ACHN (cell line): ENCODE results near the gene PRSS36.
A peak's percentile ranks its signal among the peaks of the same experiment; 100 is the strongest.

Experiments
- DNase-seq: peaks from one replicate; pipeline ENCODE4 v3.0.0-alpha.2; 2015
- in situ Hi-C: cut with HindIII; loops from 2 replicates; pipeline ENCODE4 v1.10.0; 2017; ENCODE audit warnings: low sequenced_read_pairs, low pct_ligation_motif_present, low pct_unique_long_range_greater_than_20kb

PRSS36 gene

GRCh38 chr16:31131841-31132271 is 18.0 kb downstream of the PRSS36 start:
- in situ Hi-C loops: no loop called here
- DNase-seq: peak; percentile 60

- in situ Hi-C loops: no loop called here
- DNase-seq: no peak
These were observed 18.4 kb downstream of the PRSS36 start for GRCh38 chr16:31131416-31131815.

DNA sequence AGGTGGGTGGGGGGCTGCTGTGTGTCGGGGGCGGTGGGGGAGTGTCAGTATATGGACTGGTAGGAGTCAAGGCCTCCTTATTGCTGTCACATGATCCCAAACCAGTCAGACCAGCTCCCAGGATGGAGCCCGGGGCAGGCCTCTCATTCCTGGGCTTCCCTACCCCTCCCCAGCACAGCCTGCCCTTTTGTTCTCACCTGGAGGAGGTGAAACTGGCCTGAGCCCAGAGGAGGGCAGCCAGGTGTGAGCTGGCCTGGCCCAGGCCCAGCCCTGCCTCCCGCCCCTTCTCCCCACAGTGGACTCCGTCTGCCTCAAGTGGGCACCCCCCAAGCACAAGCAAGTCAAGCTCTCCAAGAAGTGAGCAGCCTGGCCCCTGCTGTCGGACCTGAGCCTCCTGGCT is 19.0 kb downstream of the PRSS36 start:
- DNase-seq: no peak
- in situ Hi-C loops: no loop called here

DNA sequence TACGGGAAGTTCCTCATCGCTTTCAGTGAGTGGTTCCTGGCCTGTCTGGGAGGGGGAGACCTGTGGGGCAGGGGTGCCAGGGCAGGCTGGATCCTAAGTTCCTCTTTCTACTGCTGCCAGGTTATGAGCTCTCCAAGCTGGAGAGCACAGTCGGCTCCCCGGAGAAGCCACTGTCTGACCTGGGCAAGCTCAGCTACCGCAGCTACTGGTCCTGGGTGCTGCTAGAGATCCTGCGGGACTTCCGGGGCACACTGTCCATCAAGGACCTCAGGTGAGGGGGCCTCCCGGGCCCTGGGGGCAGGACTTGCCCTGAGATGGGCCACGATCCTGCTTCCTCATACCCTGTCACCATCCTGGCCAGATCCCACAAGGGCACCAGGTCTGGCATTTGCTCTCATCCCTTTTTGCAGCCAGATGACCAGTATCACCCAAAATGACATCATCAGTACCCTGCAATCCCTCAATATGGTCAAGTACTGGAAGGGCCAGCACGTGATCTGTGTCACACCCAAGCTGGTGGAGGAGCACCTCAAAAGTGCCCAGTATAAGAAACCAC is 19.5 kb downstream of the PRSS36 start:
- no peak for DNase-seq
- in situ Hi-C loops: no loop called here

DNA sequence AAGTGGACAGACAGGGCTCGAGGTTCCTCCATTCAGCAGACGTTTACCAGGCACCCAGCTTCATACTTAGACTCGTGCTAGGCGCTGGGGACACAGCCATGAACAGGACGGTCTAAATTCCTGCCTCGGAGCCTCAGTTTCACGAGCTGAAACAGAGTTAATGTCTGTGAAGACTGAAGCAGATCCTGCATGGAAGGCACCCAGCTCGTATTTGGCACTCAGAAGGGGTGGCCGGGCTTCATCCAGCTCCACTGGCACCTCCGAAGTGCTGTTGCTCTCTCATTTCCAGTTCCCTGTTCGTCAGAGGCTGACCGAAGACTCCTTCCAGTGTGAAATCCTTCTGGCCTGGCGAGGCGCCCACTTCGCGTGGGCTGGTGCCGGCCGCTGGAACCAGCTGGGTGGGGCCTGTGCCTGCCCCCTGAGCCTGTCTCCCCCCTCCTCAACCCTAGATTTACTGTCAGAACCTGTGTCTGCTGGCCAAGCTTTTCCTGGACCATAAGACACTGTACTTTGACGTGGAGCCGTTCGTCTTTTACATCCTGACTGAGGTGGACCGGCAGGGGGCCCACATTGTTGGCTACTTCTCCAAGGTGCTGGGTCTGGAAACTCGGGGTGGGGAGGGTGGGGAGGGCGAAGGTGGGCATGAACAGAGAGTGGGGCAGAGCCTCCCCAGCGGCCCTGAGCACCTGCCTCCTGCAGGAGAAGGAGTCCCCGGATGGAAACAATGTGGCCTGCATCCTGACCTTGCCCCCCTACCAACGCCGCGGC is 20.1 kb downstream of the PRSS36 start:
- no peak for DNase-seq
- in situ Hi-C loops: no loop called here

- in situ Hi-C loops: no loop called here
- no peak for DNase-seq
These were observed 20.9 kb downstream of the PRSS36 start for GRCh38 chr16:31128711-31129567.

DNA sequence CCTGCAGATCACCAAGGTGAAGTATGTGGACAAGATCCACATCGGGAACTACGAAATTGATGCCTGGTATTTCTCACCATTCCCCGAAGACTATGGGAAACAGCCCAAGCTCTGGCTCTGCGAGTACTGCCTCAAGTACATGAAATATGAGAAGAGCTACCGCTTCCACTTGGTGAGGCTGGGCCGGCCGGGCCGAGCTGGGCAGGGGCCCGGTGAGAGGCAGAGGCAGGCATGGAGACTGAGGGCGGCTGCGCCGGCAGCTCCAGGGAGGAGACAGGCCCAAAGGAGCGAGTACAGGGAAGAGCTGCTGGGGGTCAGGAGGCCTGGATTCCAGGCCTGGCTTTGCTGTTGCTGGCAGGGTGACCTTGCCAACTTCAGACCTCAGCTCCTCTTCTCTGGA is 22.7 kb downstream of the PRSS36 start:
- in situ Hi-C loops: no loop called here
- no peak for DNase-seq

- in situ Hi-C loops: no loop called here
- no peak for DNase-seq
These were observed 24.0 kb downstream of the PRSS36 start for GRCh38 chr16:31125844-31126243.

- in situ Hi-C loops: no loop called here
- no peak for DNase-seq
These were observed 29.7 kb downstream of the PRSS36 start for GRCh38 chr16:31120129-31120528.

DNA sequence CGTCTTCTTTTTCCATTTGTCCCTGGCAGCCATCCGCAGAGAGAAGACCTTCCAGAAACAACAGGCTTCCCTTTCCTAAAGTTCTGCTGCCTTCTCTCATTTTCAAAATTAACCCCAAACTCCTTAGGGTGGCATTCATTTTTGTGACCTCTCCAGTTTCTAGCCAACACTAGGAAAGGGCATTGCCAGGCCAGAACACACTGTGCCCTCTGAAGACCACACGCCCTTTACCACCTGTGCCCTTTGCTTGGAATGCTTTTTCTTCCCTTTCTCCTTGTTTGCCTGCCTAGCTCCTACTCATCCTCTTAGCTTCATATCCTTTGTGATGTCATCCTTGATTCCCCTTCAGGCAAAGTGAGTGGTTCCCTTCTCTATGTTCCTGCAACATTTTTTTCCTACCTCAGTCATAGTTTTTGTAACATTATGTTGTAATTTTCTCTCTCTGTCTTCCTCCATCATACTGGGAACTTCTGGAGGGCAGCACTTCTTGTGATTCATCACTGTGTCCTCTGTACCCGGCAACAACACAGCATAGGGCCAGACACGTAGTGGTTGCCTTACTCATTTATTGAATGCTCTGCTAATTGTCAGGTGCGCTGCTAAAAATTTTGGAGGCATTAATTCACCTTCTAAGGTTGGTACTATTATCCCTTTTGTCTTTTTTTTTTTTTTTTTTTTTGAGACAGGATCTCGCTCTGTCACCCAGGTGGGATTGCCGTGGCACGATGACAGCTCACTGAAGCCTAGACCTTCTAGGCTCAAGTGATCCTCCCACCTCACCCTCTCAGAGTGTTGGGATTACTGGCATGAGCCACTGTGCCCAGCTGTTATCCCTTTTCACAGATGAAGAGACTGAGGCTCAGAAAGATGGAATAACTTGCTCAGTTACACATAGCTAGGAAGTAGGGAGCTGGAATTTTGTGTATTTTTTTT is 31.4 kb downstream of the PRSS36 start:
- no peak for DNase-seq
- in situ Hi-C loops: no loop called here

GRCh38 chr16:31117384-31118222 is 32.3 kb downstream of the PRSS36 start, which contains the start of gene KAT8:
KAT8 (plus strand) TSS chr16:31117664; CDS start chr16:31117682, 18 bp downstream.
- in situ Hi-C loops: no loop called here
- peak; percentile 100 for DNase-seq

DNA sequence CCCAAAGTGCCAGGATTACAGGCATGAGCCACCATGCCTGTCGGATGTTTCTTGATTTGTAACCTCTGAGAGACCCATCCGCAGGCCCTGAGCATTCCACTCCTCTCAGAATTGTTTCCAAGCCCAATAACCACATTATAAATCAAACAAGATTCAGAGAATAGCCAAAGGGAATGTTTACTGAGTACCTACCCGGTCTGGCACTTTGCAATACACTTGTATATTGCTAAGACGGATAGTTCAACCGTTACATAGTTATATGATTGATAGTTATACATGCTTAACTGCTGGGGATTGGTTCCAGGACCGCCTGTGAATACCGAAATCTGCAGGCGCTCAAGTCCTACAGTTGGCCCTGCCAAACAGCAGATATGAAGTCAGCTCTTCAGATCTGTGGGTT is 35.4 kb downstream of the PRSS36 start:
- in situ Hi-C loops: no loop called here
- no peak for DNase-seq

- in situ Hi-C loops: no loop called here
- DNase-seq: peak; percentile 93
These were observed 36.4 kb downstream of the PRSS36 start for GRCh38 chr16:31113121-31114120.

GRCh38 chr16:31112711-31113110 is 37.2 kb downstream of the PRSS36 start:
- DNase-seq: no peak
- in situ Hi-C loops: no loop called here

DNA sequence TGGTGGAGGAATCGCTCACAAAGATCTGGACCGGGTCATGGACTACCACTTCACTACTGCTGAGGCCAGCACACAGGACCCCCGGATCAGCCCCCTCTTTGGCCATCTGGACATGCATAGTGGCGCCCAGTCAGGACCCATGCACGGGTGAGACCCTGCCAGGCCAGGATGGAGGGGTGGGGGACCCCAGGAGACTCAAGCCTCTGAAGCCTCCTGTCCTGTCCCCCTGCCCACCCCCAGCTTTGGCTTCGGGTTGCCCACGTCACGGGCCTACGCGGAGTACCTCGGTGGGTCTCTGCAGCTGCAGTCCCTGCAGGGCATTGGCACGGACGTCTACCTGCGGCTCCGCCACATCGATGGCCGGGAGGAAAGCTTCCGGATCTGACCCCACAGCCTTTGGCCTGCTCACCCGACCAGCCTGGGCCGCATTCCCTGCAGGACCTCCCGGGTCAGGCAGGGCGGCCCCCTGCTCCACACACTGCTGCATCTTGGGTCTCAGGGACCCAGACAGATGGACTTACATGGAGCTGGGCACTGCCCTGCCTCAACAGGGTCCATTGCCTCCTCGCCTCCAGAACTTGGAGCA is 37.9 kb downstream of the PRSS36 start:
- in situ Hi-C loops: no loop called here

More for the DNA sequence above, 37.9 kb downstream of the PRSS36 start:
- DNase-seq: no peak
